ENCODE data around the gene ITGB8.

DNA sequence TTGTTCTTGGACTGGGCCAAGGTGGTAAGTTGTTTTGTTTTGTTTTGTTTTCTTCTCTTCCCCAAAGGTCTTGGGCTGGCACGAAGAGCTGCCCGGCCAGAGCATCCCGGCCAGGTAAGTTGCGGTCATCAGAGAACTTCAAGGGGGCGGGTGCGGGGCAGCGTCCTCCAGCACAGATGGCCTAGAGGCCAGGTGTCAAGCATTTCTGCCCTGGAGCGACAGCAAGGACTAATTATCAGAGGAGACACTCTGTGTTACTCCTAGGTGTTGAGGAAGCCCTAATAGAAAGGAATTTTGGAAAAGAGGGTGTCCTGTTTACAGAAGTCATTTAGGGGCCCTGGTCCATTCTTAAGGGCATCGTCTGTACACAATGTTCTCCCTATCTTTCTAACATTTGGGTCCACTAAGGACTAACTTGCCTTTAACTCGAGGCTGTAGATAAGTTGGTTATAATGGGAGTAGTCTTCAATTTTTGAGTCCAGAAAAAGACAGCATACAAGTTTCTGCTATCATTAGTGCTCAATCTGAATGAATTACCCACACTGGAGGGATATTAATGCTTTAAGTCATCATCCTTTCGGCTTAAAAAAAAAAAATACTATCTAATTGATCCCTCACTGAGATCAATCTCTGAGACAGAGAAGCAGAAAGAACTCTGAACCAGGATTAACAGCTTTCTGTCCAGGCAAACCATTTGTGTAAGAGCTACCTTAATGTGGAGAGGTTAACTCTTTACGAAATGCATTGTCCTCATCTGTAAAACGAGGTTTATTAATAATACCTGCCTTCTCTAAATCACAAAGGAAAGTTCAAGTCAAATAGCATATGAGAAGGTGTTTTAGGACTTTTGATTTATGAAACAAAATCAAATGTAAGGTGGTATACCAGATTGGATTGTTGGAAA is 1.5 kb downstream of the ITGB8 start:
- TF ChIP-seq EZH2 (IDR thresholded peaks at IDR 0.05; ENCODE audit: insufficient read depth, poor library complexity, severe bottlenecking) (no peak), EZH2phosphoT487 (IDR thresholded peaks at IDR 0.05; ENCODE audit: insufficient read depth, low read depth) (no peak)

Measured in GM23248 (cell line).